HG03159 (cell line): ENCODE measurements around the gene CHAD.
"Not testable (repeated sequence)": the region's sequence is repeated elsewhere in the genome, so short reads cannot be mapped to it uniquely, and the experiment has no call there.

Source experiments
- ATAC-seq: cut with Tn5 transposase; IDR thresholded peaks from one replicate; pipeline ENCODE4 v1.9.1; 2021; ENCODE audit warnings: mild to moderate bottlenecking, moderate library complexity; ENCODE audit not compliant: unreplicated experiment

CHAD gene

GRCh38 chr17:50475775-50476544, 7.3 kb upstream of the CHAD start:
- ATAC-seq: not testable (repeated sequence)

- ATAC-seq: no peak
Observed at GRCh38 chr17:50475362-50475761, 6.7 kb upstream of the CHAD start.

- ATAC-seq: no peak
Observed at GRCh38 chr17:50474523-50474922, 5.8 kb upstream of the CHAD start.

- no peak for ATAC-seq
Observed at GRCh38 chr17:50473901-50474300, 5.2 kb upstream of the CHAD start.

GRCh38 chr17:50472761-50473161, 4.1 kb upstream of the CHAD start:
- not testable (repeated sequence) for ATAC-seq

DNA sequence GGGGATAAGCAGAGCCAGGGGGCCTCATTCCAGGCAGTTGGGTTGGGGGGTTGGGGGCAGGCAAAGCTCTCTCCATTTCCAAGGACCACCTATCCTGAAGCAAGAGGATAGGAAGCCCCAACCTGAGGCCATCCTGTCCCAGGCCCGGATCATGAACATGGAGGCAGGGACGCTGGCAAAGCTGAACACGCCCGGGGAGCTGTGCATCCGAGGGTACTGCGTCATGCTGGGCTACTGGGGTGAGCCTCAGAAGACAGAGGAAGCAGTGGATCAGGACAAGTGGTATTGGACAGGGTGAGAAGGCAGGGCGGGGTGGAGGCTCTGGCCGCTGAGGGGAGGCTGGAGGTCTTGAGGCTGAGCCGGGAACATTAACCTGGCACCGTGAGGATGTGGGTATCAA, 3.6 kb upstream of the CHAD start:
- no peak for ATAC-seq

GRCh38 chr17:50471009-50471905, 2.6 kb upstream of the CHAD start:
- ATAC-seq: no peak

DNA sequence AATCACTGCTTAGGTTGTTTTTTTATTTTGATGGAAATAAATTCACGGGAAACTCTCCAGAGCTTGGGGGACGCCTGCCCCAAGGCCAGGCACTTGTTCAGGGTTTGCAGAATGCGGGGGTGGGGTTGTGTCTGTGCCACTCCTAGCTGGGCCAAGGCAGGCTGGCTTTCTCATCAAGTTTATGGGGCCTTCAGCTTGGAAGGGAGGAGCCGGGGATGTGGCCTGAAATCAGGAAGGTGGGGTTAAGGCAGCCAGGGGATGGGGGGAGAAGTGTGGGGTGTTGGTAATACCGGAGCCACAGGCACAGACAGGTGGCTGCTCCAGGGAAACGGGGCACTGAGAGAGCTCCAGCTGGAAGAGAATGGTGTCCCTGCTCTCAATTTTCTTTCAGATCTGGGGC, 1.7 kb upstream of the CHAD start:
- no peak for ATAC-seq

DNA sequence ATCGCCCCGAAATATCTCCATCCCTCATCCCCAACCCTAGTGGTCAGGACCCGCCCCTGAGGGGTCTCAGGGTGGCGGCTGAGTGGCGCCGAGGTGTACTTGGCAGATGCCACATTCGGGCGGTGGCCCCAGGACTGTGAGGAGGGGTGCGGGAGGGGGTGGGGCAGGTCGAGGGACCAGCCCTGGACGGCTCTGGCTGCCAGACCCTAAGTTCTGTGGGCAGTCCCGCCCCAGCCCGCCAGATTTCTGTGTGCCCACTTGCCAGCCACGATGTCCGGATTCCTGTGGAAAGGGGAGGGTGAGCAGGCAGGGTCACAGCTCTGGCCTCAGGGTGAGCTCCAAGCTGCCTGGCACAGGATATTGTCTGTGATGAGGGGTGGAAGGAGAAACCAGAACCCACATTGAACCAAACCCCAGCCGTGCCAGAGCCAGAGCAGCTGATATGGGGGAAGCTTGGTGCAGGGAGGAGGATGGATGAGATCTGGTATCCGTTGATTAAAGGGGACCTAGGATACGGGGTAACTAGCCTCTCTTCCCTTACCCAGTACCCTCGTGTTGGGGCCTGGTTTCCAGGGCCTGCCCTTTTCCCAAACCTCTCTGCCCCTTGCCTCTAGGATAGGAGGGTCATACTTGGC, 1.1 kb upstream of the CHAD start:
- no peak for ATAC-seq

DNA sequence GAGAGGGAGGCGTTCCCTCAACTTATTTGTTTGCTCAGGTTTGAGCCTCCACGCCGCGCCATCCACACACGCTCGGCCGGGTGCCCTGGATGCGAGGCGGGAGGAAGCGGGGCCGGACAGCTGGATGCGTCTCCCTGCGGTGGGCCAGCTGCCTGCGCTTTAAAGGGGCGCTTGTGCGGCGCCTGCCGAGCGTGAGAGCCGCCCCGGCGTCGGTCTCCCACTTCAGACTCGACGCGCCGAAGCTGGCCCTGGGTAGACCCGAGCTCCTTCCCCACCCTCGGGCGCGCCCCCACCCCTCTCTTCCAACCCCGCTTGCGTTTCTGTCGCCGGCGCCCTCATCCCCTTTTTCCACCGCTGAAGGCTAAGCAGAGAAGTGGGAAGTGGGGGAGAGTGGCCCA, 527 bp upstream of the CHAD start:
- no peak for ATAC-seq

DNA sequence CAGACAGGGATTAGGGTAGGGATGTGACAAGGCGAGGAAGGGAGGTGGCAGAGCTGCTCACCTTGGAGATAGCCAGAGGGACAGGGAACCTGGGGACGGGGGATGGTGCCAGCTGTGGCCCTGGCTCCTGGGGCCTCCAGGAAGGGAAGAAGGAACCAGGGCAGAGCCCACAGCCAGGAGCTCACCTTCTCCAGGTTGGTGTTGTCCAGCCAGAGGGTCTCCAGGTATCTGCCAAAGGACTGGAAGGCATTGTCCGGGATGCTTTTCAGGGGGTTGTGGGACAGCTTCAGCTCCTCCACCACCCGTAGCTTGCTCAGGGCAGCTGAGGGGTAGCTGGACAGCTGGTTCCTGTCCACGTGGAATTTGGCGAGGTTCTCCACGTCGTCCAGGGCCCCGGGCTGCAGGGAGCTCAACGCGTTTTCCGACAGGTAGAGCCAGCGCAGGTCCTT, 801 bp downstream of the CHAD start:
- ATAC-seq: no peak

- ATAC-seq: no peak
Observed at GRCh38 chr17:50467114-50467854, 1.4 kb downstream of the CHAD start.

- no peak for ATAC-seq
Observed at GRCh38 chr17:50466371-50467113, 2.1 kb downstream of the CHAD start.

- no peak for ATAC-seq
Observed at GRCh38 chr17:50465635-50466034, 3.0 kb downstream of the CHAD start.

DNA sequence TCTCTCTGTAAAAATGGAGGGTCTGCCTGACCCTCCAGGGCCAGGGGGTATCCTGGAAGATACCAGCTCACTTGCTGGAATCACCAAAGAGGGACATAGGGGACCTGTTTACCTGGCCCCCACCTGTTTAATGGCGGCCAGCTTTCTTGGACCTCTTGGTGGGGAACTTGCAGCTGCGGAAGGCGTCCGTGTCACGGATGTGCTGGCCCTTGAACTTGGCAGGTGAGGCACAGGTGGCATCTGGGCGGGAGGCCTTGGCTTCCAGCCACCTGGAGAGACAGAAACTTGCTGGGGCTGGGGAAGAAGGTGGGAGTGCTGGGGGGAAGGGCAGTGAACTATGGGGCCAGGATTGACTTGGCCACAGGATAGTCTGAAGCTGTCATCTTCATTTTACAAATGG, 3.5 kb downstream of the CHAD start:
- ATAC-seq: no peak

DNA sequence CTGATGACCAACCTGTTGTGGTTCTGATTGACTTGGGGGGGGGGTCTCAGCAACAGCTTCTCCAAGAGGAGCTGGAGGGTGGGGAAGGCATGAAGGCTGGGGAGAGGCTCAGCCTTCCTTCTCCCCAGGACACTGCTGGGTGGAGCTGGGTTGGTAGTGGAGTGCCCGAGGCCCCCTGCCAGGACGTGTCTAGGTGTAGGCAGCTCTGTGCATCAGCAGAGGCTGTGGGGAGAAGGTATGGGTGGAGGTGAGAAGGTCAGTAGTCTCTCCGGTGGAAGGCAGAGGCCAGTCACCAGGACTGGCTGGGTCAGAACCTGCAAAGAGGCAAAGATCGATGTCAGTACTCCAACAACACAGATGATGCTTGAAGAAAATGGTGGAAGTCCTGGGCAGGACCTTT, 3.9 kb downstream of the CHAD start:
- ATAC-seq: no peak

GRCh38 chr17:50464121-50464520, 4.6 kb downstream of the CHAD start:
- no peak for ATAC-seq

- ATAC-seq: no peak
Observed at GRCh38 chr17:50462446-50462845, 6.2 kb downstream of the CHAD start.

GRCh38 chr17:50461550-50462132, 7.0 kb downstream of the CHAD start:
- no peak for ATAC-seq
